Measurements from ENCODE around the gene MEIKIN.

Gene MEIKIN

DNA sequence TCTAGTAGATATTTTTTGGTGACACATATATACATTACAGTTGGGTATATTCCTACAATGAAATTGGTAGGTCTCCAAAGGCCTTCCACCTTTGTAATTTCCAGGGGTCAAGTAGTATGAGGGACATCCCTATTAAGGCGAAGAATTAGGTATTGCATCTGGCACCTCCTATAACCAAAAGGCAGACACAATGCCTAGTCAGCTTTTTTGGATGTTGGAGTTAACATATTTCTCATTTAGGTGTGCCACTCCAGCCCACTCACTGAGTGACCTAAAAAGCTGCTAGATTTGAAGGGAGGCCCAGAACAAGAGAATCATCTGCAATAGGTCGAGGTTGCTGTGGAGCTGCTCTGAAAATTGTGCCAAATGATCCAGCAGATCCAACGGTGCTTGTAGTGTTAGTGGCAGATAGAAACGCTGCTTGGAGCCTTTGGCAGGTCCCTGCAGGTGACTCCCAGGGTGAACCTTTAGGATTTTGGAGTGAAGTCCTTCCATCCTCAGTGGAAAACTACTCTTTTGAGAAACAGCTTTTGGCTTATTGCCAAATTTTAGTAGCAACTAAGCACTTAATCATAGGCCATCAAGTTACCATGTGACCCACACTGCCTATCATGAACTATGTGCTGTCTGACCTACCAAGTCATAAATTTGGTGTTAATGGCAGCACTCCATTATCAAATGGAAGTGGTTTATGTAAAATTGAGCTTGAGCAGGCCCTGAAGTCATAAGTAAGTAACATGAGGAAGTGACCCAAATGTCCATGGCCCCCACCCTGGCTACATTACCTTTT lies 132.9 kb downstream of the MEIKIN start:
- Histone ChIP-seq H3K36me3 (no peaks in the 10 kb centered on the region), H3K4me3 (no peak overlapping the region), H3K9me3 (replicated peaks in 1 of 11) (no peaks in the 10 kb centered on the region), H3K9ac (no peak overlapping the region), H3K27ac (no peak overlapping the region), H4K20me1 (no peaks in the 10 kb centered on the region), H3K27me3 (no peaks in the 10 kb centered on the region), H3K4me2 (no peak overlapping the region), H3K4me1 (peaks cover 8 to 15% (median 12%) of the 10 kb centered on the region in 10 experiments; a peak in 19 of 20 replicates)
- no peak for TF ChIP-seq Cebpa-rat (IDR thresholded peaks at IDR 0.05)

DNA sequence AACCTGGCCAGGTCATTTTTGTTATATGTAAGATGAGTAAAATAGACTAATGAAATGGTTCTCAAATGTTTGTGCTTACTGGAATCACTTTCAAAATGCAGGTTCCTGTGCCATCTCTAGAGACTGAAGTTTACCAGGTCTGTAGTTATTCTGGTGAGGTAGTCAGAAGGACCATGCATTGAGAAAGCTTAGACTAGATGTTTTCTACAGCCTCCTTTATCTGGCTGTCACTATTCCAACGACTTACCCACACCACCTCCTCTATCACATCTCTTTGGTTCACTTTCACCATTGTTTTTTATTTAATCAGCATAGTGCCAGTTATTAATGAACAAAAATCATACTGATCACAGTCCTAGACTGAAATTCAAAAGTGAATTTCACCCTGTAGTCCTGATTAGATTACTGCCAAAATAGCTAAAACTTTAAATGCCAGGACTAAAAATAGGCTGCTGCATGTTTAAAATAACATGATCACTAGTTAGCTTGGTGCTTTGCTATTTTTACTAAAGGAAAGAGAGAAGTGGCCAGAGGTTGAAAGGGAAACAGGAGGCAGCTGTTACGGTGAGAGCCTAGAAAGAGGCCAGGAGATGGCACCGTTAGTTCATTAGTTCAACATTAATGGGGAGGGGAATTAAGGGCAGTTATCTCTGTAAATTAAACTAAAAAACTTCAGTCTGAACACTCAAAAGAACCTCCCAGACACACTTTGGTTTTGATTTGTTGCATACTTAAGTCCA lies 134.8 kb downstream of the MEIKIN start:
- no peak for TF ChIP-seq Cebpa-rat (IDR thresholded peaks at IDR 0.05)
- H3K4me3 ChIP-seq = no peak overlapping the region
- H3K9me3 ChIP-seq (replicated peaks in 1 of 11) = no peaks in the 10 kb centered on the region
- no peaks in the 10 kb centered on the region for H3K36me3 ChIP-seq
- no peak overlapping the region for H3K27ac ChIP-seq
- H3K9ac ChIP-seq = peak overlapping the region in 3 of 11 experiments; percentile 5 to 43 (median 24); a peak in 4 of 22 replicates
- peaks cover 8 to 15% (median 12%) of the 10 kb centered on the region in 10 experiments; a peak in 19 of 20 replicates for H3K4me1 ChIP-seq
- H3K4me2 ChIP-seq = peak overlapping the region in 10 of 11 experiments; percentile 1 to 54 (median 21); a peak in 13 of 22 replicates
- H4K20me1 ChIP-seq = no peaks in the 10 kb centered on the region
- no peaks in the 10 kb centered on the region for H3K27me3 ChIP-seq

DNA sequence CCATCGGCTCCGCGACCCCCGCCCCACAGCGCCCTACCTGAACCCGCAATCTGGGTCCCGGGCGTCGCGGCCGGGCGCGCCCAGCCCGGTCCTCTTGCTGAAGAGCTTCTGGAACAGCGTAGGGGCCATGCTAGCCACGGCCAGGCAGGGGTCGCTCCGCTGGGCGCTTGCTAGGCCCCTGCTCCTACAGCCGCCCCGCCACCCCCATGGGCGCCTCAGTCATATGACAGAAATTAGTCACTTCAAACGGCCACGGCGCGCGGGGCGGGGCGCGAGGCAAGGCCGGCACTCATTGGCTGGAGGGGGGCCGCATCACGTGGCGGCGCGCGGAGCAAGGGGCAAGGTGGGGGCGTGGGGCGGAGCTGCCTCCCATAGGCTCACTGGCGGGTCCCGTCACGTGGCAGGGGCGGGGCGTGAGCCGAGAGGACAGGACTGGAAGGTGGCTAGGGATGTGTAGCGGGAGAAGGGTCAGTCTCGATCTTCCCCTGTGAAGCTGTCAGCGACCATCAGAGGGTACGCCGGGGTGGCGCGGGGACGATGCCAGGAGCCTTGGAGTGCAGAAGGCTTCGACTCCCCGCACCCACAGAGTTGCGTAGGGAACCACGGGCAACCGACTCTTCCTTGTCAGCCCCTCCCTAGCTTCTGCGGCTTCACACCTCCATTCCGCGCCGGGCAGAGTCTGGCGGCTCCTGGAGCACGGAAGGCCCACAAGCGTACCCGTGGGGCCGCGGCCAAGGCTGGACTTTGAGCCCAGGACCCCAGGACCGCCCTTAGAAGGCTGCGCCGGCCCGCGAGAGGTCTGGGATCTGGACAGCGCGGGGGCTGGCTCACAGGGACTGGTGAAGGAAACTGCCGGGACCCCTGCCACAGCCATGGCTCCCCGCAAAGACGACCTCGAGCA lies 148.4 kb downstream of the MEIKIN start, which contains the start of gene FNIP1:
Gene FNIP1, minus strand, starts transcription at position 225 of the 901 bp plus-strand sequence. Its CDS starts 96 bp downstream, at position 129.
- no peaks in the 10 kb centered on the region for H3K9me3 ChIP-seq (replicated peaks in 1 of 11)

GRCh38 chr5:131795879-131796792 lies 149.3 kb downstream of the MEIKIN start:
- peak overlapping the region; percentile 94 to 100 (median 99) for H3K9ac ChIP-seq
- peak overlapping the region; percentile 86 to 99 (median 93) for H3K4me3 ChIP-seq
- H3K4me1 ChIP-seq = peaks cover 24 to 54% (median 35%) of the 10 kb centered on the region in 10 experiments
- no peak for TF ChIP-seq Cebpa-rat (IDR thresholded peaks at IDR 0.05)
- no peaks in the 10 kb centered on the region for H3K9me3 ChIP-seq (replicated peaks in 1 of 11)
- peaks cover 16 to 54% (median 51%) of the 10 kb centered on the region in 11 experiments; a peak in 20 of 22 replicates for H4K20me1 ChIP-seq
- no peaks in the 10 kb centered on the region for H3K27me3 ChIP-seq
- H3K27ac ChIP-seq = peak overlapping the region; percentile 90 to 100 (median 99)
- H3K36me3 ChIP-seq = peaks cover 0 to 21% (median 18%) of the 10 kb centered on the region in 11 experiments; a peak in 19 of 22 replicates
- H3K4me2 ChIP-seq = peak overlapping the region; percentile 81 to 100 (median 90)

More for the DNA sequence above, 148.4 kb downstream of the MEIKIN start, which contains the start of gene FNIP1:
- H3K4me2 ChIP-seq = peak within 1 kb of the TSS; percentile 87 to 100 (median 97)
- TF ChIP-seq Cebpa-rat (IDR thresholded peaks at IDR 0.05) = no peak
- H3K27me3 ChIP-seq = no peaks in the 10 kb centered on the region
- peak within 1 kb of the TSS; percentile 94 to 100 (median 99) for H3K9ac ChIP-seq
- peaks cover 24 to 45% (median 35%) of the 10 kb centered on the region in 10 experiments for H3K4me1 ChIP-seq
- peaks cover 0 to 21% (median 18%) of the 10 kb centered on the region in 11 experiments; a peak in 19 of 22 replicates for H3K36me3 ChIP-seq
- peak within 1 kb of the TSS; percentile 86 to 99 (median 93) for H3K4me3 ChIP-seq
- H4K20me1 ChIP-seq = peaks cover 16 to 45% (median 42%) of the 10 kb centered on the region in 11 experiments; a peak in 20 of 22 replicates
- peak within 1 kb of the TSS; percentile 90 to 100 (median 99) for H3K27ac ChIP-seq

DNA sequence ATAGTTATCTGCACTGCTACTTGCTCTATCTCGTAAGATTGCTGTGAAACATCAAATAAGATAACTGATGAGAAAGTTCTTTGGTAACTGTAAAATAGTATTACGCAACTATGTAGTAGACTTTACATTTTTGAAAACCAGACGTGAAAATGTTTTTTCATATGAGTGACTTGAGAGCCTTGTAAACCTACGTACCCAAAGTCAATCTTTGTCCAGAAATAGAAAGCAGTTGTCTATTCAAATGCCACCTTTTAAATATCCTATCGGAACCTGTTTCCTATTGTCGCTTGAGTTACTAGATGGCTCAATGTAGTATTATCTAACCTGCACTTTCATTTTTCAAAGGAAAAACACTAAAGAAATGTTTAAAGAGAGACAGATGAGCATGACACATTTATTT lies 150.2 kb downstream of the MEIKIN start:
- Histone ChIP-seq H3K9ac (peak overlapping the region; percentile 94 to 100 (median 99); a peak in 21 of 22 replicates), H3K27ac (peak overlapping the region in 9 of 11 experiments; percentile 90 to 100 (median 99); a peak in 16 of 22 replicates), H4K20me1 (peaks cover 24 to 63% (median 60%) of the 10 kb centered on the region in 11 experiments; a peak in 20 of 22 replicates), H3K4me2 (peak overlapping the region; percentile 81 to 100 (median 90)), H3K36me3 (peaks cover 0 to 24% (median 18%) of the 10 kb centered on the region in 11 experiments; a peak in 20 of 22 replicates), H3K4me3 (peak overlapping the region; percentile 86 to 99 (median 93)), H3K27me3 (no peaks in the 10 kb centered on the region), H3K4me1 (peaks cover 24 to 63% (median 35%) of the 10 kb centered on the region in 10 experiments), H3K9me3 (replicated peaks in 1 of 11) (peaks cover 0 to under 1% (median 0%) of the 10 kb centered on the region in 11 experiments; a peak in 1 of 22 replicates)
- TF ChIP-seq Cebpa-rat (IDR thresholded peaks at IDR 0.05) = peak in 4 of 11 experiments; percentile 36 to 92 (median 79); a peak in 7 of 22 replicates

- Histone ChIP-seq H4K20me1 (peaks cover 27 to 69% (median 67%) of the 10 kb centered on the region in 11 experiments; a peak in 20 of 22 replicates), H3K4me1 (peaks cover 24 to 65% (median 35%) of the 10 kb centered on the region in 10 experiments), H3K4me3 (peak overlapping the region in 7 of 10 experiments; percentile 86 to 95 (median 94); a peak in 10 of 20 replicates), H3K9me3 (replicated peaks in 1 of 11) (peaks cover 0 to 7% (median 0%) of the 10 kb centered on the region in 11 experiments; a peak in 3 of 22 replicates), H3K4me2 (peak overlapping the region; percentile 81 to 100 (median 90)), H3K36me3 (peaks cover 0 to 29% (median 22%) of the 10 kb centered on the region in 11 experiments; a peak in 20 of 22 replicates), H3K9ac (peak overlapping the region in 3 of 11 experiments; percentile 99 to 100 (median 100); a peak in 7 of 22 replicates), H3K27me3 (no peaks in the 10 kb centered on the region), H3K27ac (peak overlapping the region in 5 of 11 experiments; percentile 0 to 100 (median 11); a peak in 2 of 22 replicates)
- TF ChIP-seq Cebpa-rat (IDR thresholded peaks at IDR 0.05) = no peak
Measured at GRCh38 chr5:131794586-131794985, 150.9 kb downstream of the MEIKIN start.

DNA sequence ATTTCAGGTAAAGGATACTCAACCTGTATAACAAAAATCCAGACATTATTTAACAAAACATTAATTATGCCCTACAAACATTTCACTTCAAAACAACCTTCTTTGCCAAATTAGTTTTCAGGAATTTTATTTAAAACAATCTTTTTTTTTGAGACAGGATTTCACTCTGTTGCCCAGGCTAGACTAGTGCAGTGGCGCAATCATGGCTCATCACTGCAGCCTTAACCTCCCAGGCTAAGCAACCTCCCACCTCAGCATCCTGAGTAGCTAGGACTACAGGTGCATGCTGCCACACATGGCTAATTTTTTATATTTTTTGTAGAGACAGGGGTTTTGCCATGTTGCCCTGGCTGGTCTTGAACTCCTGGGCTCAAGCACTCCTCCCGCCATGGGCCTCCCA lies 152.6 kb downstream of the MEIKIN start:
- H3K27ac ChIP-seq = no peak overlapping the region
- peaks cover 0 to 41% (median 26%) of the 10 kb centered on the region in 11 experiments; a peak in 20 of 22 replicates for H3K36me3 ChIP-seq
- peaks cover 34 to 84% (median 79%) of the 10 kb centered on the region in 11 experiments; a peak in 21 of 22 replicates for H4K20me1 ChIP-seq
- H3K27me3 ChIP-seq = no peaks in the 10 kb centered on the region
- H3K4me2 ChIP-seq = peak overlapping the region in 9 of 11 experiments; percentile 2 to 97 (median 25); a peak in 8 of 22 replicates
- TF ChIP-seq Cebpa-rat (IDR thresholded peaks at IDR 0.05) = peak in 1 of 11 experiments; percentile 51; a peak in 1 of 22 replicates
- peaks cover 20 to 60% (median 32%) of the 10 kb centered on the region in 10 experiments for H3K4me1 ChIP-seq
- H3K9ac ChIP-seq = no peak overlapping the region
- no peak overlapping the region for H3K4me3 ChIP-seq
- peaks cover 0 to 11% (median 0%) of the 10 kb centered on the region in 11 experiments; a peak in 3 of 22 replicates for H3K9me3 ChIP-seq (replicated peaks in 1 of 11)
